Subcutaneous adipose tissue (tissue), 4 donors: ENCODE measurements around the gene ECE1. TPM values are rescaled to one million over a fixed set of nuclear protein-coding genes. Genes with fewer than 3 reads are reported as not detected.

ENCODE experiments used
- total RNA-seq, 4 donors: library from RNA; depleted of rRNA; stranded (reverse); fragments of >200 nt; gene quantifications; one replicate each; pipeline ENCODE4 v1.1.0, GENCODE V29; 2016
- TF ChIP-seq, protein P1 (sequence below): fragments of 450-650 bp; IDR thresholded peaks from one replicate; pipeline ENCODE4 v1.5.1; 2016; ENCODE audit warnings: low read depth, mild to moderate bottlenecking, control low read depth, antibody characterized with exemption, moderate library complexity

Gene ECE1
- total RNA-seq, 4 donors from 2014 or later: 75.7 to 188 (median 96.7) TPM

DNA sequence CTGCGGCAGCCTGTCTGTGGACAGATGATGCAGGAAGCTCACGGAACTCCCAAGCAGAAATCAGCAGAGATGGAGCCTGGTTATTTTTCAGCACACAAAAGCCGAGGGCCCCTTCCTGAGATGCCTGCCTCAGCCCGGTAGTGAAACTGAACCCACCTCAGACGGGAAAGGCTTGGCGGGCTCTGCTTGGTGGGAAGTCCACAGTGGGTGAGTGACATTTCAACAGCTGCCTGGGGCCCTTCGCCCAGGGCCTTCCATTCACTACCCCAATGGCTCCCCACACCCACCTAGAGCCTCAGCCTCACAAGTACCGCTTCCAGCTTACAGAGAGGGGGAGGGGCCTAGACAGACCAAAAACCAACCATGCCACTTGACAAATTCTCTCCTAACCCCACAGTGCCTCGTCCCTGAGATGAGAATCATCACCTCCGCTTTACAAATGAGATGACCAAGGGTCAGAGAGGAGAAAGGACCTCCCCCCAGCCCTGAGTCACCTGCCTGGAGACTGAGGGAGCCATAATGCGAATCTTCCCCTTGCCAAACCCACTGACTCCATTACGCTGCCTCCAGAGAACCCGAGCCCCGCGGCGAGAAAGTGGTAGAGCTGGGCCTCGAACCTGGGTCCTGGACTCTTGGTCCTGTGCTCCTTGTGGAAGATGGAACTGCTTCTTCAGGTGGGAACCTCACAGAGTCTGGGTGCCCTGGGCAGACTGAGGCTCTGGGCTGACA lies 3.4 kb upstream of the ECE1 start:
- TF ChIP-seq, protein P1, sequence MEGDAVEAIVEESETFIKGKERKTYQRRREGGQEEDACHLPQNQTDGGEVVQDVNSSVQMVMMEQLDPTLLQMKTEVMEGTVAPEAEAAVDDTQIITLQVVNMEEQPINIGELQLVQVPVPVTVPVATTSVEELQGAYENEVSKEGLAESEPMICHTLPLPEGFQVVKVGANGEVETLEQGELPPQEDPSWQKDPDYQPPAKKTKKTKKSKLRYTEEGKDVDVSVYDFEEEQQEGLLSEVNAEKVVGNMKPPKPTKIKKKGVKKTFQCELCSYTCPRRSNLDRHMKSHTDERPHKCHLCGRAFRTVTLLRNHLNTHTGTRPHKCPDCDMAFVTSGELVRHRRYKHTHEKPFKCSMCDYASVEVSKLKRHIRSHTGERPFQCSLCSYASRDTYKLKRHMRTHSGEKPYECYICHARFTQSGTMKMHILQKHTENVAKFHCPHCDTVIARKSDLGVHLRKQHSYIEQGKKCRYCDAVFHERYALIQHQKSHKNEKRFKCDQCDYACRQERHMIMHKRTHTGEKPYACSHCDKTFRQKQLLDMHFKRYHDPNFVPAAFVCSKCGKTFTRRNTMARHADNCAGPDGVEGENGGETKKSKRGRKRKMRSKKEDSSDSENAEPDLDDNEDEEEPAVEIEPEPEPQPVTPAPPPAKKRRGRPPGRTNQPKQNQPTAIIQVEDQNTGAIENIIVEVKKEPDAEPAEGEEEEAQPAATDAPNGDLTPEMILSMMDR: no peak

DNA sequence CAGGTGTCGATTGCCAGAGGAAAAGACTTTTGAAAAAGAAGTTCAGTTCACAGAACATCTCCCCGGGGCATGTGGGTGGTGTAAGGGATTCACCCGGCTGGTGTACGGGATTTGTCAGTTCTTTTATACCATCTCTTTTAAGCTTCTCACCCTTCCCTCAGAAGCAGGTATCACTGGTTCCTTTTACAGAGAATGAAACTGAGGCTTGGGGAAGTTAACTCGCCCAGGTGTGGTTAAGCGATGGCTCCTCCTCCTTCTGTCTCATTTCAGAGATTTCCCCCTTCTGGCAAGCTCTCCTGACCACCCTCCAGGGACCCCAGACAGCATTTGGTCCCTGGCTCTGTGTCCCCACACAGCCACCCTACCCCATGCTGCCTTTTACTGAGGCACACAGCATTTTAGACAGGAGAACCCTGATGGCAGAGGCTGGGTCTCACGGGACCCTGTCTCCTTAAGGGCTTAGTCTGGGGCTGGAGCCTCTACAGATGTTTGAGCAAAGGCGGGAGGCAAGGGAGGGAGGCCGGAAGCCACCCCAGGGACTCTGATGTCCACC lies 2.8 kb upstream of the ECE1 start:
- TF ChIP-seq, protein P1: no peak

DNA sequence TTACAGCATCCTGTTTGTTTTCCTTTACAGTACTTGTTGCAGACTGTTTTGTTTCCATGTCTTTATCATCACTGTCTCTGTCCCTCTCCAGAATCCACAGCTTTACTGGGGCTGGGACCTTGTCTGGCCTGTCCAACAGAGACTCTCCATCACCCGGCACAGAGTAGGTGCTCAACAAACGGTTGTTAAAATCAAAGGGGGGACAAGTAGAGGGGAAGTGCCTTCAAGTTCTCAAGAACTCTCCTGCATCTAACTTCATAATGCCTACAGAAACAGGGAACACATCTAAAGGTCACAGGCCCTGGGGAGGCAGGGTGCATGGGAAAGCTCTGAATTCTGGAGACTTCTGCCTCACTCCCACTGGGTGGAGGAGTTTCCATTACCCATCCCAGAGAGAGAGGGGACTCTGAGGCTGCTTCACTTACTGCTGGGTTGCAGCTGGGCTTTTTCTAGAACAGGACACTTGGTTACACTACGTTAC lies 2.3 kb upstream of the ECE1 start:
- TF ChIP-seq, protein P1: no peak

DNA sequence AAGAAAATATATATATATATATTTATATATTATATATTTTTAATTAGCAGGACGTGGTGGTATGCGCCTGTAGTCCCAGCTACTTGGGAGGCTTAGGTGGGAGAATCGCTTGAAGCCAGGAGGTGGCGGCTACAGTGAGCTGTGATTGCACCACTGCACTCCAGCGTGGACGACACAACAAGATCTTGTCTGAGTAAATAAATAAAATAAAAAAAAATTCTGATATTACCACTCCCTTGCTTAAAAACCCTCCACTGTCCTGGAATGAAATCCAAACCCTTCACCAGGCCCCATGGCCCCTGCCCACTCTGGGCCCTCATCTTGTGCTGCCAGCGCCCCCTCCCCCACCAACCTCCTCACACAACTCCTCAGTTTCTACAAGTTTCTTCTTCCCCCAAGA lies 1.7 kb upstream of the ECE1 start:
- TF ChIP-seq, protein P1: no peak

DNA sequence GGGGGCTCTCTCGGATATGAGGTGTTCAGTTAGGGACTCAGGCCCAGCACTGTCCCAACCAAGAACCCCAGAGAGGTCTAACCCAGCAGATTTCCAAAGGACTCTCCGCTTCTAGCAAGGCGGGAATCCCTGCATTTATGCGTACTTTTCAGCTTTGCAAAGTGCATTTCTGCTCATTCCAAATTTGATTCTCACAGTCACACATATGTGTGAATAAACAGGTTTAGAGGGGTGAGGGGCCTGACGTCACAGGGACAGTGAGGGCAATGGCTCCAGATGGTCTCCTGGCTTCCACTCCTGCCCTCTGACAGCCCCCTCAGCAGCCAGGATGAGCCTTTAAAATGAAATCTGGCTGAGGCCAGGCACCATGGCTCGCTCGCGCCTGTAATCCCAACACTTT lies 921 bp upstream of the ECE1 start:
- TF ChIP-seq, protein P1: no peak

DNA sequence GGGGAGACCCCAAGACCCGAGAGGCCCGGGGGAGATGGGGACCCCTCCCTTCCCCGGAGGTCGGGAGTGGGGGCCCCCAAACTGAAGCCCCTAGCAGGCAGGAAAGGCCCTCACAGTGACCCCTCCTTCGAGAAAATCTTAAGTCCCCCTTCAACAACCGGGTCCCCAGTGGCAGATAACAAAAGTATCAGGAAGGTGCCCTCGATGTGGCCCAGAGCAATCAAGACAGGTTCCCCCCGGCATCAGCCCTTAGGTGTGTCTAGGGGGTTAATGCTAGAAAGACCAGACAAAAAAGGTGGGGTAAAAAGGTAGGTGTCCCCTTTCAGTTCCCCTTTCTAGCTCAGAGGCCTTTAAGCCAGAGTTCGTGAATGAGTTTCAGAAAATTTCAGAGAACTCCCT lies 282 bp upstream of the ECE1 start:
- TF ChIP-seq, protein P1: no peak

DNA sequence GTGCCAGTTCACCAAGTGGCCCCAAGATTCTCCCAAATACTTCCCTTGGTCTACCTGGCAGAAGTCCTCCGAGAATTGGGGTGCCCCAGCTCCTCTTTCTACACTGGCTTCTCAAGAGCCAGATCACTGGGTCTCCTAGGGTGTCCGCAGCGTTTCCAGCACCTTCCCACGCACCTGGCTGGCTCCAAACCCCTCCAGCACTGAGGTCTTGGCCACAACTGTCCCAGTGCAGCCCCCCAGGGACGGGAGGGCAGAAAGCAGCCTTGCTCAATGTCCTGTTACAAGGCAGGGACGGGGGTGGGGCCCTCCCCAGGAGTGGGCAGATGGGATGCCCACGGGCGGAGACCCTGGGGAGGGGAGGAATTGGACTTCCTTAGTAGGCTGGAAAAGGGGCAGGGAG lies 1.1 kb downstream of the ECE1 start:
- TF ChIP-seq, protein P1: no peak
